T follicular helper cell (primary cell): ENCODE measurements around the gene FDXR.

Source experiments
- DNase-seq: peaks from one replicate; pipeline ENCODE4 v3.0.0-alpha.2; 2020; ENCODE audit warnings: low read depth

Gene FDXR

DNA sequence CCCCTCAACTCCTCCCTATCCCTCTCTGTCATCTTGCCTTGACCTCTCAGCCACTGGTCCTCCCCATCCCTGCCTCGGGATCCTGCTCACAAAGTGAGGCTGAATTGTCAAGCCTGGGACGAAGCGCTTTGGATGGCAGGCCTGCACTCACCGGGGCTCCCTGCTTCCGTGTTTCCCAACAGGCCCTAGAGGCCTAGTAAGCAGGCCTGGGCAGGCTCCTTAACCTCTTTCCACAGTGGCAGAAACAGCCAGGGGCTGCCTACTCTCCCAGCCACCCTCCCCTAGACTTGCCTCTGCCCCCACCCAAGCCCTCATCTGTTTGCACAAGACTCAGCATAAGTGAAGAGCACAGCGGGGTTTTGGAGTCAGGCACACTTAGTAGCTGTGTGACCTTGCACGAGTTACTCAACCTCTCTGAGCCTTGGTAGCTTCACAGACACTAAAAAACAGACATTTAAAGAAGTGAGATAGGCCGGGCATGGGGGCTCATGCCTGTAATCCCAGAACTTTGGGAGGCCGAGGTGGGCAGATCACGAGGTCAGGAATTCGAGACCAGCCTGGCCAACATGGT, 25.7 kb upstream of the FDXR start:
- no peak for DNase-seq

DNA sequence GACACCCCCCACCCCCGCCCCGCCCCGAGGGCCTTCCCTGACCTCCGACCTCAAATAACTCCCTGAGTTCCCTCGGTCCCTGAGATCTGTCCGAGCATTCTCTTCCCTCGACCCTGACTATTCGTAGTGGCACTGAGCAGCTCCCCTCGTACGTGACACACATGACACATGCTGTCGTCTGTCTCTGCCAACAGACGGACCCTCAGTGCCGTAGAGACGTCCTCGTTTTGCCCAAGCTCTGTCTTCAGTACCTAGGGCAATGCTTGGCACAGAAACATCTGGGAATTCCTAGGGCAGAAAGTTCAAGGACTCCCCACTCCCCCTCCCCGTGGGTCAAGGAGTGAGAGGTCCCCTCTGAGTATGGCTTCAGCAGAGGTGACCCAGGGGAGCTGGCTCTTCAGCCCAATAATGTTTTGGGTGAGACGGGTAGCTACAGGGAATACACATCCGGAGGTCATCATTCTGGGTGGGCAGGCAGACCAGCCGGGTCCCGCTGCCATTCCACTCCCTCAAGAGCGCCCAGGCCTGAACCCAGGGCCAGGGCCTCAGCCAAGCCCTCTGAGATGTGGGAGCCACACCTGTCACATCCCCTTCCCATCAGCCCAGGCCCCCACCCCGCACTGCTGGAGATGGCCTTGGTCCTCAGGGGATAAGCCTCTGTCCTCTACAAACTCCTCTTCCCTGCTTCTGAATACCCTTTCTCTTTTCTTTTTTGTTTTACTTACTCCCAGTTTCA, 21.3 kb upstream of the FDXR start:
- no peak for DNase-seq

DNA sequence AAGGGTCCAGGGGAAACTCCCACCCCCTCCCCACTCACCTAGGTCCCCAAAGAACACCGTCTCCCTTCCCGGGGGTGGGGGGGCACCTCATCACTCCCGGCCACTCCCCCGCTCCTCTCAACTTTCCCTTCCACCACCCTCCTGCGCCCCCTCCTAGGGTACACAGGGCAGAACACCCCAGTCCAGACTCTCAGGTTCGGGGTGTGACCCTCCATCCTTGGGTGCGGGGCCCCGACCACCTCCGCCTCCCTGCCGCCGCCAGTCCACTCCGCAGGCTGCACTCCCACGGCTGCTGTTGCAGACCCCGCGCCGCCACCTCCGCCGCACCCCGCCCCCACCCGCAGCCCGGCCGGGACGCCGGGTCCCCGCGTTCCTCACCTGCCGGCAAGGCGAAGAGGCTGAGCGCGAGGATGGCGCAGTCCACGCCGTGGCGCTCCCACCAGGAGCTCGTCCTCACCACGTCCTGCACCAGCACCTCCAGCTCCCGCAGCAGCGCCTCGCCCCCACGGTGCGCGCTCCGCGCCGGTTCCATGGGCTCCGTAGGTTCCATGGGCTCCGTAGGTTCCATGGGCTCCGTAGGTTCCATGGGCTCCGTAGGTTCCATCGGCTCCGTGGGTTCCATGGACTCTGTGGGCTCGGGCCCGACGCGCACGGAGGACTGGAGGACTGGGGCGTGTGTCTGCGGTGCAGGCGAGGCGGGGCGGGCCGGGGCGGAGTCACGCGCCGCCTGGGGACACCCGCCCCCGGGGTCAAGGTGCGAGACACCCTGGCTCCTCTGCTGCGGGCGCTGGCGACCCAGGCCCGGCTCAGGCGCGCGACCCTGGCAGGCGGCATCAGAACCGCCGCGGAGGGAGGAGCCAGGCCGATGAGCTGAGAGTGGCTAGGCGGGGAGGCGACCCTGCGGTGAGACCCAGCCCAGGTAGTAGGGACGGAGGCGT, 20.4 kb upstream of the FDXR start, which contains the start of gene FADS6:
Gene FADS6 (minus strand): TSS at position 660 of the 938 bp plus-strand sequence. CDS start 38 bp downstream, at position 622.
- no peak for DNase-seq

DNA sequence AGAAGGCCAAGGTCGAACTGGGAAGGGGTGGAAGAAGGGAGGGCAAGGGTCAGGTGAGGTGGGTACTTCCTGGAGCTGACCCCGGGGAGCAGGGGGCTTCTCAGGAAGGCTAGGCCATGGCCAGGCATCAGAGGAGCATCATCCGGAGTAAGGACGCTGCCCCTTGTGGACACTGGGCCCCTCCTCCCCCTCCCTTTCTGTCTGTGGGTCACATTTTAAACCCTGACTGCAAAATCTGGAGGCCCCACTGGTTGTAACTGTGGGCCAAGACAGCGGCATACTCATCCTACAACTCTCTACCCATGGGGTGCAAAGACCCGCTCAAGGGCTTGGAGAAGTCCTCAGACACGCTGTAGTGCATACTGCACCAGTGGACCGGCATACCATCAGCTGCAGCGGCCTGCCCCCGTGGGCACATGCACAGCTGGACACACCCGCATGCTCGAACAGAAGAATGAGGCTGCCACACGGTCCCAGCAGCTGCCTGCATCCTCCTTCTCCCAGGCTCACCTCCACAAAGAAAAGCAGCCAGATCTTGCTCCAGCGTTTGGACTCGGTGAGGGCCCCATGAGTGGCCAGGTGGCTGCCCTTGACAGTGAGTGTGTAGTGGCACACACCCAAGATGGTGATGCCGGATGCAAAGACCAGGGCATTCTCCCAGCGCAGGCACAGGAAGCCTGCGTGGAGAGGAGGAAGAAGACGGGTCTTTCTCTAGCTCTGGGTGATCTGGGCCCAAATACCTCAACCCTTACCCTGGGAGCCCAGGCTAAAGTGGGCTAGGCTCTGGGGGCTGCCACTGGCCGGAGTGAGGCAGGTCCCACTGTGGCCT, 19.4 kb upstream of the FDXR start:
- no peak for DNase-seq

DNA sequence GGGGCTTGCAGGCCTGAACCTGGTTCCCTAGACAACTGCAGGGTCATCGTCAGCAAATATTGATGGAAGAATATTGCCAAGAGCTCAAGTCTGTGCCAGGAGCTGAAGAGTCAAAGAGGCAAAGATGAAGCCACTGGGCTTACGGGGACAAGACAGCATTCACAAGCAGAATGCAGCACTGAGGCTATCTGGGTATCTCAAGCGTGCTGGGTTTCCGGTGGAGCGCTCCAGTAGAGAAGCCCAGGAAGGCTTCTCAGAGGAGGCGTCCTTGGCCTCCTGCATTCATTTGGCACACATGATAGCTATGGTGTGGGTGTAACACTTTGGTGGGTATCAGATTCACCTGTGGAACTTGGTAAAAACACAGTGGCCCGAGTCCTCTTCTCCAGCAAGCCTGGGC, 17.8 kb upstream of the FDXR start:
- no peak for DNase-seq

DNA sequence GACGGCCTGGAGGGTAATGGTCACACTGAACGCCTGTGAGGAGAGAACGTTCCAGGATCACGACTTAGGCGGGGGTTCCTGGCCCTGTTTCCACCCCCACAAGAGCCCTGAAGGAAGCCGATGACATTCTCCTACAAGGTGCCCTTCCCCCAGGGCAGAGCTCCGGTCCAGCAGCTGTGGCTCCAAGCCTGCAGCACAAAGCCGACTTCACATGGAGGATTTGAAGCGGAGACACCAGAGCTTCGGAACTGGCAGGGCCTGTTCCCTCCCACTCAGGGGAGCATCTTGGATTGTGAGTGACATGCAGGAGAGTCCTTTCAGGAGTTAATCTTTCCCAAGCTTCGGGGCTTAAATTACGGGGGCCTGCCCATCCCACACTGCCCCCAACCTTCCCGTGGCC, 15.7 kb upstream of the FDXR start:
- DNase-seq: no peak

DNA sequence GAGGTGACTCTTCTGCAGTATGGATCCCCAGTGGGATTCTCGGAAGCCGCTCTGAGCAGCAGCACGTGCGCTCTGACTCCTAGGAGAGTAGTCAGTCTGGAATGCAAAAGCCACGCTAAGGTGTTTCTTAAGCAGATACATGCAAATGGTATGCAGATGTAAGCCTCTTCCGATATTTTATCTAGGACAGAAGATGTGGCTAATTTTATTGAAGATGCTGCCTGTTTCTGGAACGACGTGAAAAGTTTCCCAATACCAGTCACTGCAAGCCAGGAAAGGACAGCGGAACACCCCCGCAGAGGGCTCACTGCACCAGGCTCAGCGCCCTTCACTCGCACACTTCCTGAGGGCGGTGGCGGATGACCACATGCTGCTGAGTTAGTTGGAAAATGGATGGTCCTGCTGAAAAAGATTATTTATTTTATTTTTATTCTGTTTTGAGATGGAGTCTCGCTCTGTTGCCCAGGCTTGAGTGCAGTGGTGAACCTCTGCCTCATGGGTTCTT, 10.5 kb upstream of the FDXR start:
- DNase-seq: no peak

DNA sequence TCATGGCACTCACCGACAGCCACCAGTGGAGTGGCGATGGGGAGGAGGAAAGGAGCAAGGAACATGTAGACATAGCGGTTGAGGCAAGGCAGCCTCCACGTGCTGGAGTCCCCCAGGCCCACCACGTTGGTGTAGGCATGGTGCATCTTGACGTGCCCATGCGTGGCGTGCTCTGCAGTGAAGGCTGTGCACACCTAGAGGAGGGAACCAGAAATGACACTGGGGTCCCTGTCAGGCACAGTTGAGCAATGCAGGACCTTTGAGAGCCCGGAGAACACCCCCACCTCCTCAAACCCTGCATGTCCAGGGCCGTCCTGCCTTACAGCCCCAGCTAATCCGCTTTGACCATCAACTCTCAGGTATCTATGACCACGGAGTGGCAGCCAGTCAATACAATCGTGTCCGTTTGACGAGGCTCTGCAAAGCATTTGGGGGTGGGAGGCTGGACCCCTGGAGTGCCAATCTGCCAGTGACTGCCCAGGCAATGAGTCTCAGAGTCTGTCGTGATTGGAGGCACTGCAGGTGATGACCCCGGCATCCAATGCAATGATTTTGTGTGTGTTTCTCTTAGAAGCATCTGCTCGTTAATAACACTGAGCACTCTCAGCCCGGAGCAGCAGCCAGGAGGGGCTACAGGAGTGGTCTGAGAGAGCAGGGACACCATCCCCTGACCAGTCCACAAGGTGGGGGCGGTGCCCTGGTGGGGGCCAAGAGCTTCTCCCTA, 9.9 kb upstream of the FDXR start:
- no peak for DNase-seq

DNA sequence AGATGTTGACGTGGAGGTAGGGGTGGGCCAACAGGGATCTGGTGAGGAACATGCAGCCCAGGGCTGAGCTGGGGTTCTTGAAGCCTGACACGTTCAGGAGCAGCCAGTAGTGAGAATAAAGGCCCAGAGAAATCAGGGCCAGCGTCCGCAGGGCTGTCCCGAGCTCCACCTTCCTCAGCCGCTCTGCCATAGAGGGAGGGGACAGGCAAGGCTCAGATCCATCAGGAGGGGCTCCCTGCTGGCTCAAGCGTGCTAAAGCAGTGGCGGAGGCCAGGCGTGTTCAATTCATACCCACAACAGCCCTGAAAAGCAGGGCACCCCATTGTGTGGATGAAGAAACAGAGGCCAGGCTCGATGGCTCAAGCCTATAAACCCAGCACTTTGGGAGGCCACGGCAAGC, 8.3 kb upstream of the FDXR start:
- no peak for DNase-seq

DNA sequence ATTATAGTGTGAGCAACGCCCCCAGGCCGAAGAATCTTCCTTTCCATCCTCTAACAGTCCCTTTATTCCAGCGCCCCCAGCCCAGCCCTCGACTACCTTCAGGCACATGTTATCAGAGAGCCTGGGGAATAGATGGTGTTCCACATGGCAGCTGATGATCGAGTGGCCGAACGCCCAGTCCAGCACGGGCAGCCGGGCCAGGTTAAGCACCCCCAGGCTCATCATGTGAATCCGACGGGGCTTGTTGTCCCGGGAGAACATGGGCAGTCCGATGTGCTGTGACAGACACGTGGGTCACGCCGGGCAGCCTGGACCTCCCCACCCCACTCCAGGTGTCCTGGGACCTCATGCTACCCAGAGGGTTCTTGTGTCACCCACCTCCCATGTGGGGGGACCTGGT, 6.5 kb upstream of the FDXR start:
- no peak for DNase-seq

DNA sequence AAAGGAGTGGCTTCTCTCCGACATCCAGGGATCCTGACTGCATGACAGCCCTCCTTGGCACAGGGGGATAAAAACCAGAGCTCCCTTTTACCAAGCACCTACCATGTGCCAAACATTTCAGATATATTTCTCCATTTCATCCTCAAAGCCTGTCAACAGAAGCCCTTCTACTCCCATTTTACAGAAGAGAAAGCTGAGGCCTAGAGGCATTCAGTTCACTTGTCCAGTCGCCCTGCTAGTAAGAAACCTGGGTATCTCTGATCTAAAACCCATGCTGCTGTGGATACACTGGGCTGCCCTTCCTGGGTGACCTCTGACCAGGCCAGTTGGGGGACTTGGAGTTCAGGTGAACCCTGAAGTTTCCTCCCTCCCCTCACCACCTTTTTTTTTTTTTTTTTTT, 5.9 kb upstream of the FDXR start:
- no peak for DNase-seq

DNA sequence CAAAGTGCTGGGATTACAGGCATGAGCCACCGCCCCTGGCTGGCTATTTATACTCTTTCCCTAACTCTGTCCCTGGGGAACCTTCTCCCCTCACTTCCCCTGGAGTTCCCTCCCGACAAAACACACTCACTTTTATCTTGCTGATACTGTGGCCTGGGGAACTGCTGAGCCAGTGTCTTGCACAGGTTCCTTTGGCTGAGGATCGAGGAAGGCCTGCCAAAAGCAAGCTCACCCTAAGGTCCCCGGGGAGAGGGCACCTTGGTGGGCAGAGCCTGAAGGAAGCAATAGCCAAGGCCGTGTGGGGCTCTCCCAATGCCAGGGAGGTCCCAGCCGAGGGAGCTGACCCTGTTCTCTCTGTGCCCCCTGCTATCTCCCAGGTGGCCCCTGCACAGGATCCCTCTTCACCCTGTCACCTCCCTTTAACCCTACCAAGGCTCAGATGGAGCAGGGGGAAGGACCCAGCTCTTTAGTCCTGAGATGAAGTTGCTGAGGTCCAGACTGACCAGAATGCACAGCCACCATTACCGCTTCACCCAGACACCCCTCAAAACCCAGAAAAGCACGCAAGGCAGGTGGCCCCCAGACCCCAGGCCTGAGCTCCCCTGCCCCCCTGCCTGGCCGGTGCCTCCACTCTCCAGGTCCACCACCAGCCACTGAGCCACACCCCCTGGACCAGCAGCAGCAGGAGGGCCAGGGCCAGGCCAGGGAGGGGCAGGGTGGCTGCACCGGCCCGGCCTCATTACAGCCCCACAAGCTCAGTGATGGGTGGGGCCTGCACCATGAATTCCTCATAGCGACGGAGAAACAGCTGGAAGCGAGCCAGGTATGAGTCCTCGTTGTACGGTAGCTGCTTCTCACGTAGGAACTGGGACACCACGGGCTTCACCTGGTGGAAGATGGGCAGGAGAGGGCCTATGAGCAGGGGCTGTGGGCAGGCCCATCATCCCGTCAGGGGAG, 5.1 kb upstream of the FDXR start:
- no peak for DNase-seq

DNA sequence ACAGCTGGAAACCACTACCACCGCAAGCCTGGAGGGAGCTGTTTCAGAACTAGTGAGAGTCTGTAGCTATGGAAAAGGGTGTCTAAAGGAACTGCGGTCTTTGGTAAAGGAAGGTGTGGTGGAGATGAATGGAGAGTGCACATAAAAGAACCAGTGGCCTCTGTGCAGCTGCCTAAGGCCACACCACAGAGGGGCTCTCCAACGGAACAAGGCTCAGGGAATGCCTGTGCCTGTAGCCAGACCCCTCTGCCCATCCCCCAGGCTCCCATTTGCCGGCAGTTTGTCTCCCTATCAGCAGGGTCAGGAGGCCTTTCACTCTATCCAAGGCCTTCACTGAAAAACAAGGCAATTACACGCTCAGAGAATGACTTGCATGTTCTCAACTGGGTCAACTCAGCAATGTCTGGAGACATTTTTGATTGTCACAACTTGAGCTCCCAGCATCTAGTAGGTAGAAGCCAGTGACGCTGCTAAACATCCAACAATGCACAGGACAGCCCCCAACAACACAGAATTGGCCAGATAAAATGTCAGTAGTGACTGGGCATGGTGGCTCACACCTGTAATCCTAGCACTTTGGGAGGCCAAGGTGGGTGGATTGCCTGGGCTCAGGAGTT, 3.3 kb upstream of the FDXR start:
- DNase-seq: no peak

DNA sequence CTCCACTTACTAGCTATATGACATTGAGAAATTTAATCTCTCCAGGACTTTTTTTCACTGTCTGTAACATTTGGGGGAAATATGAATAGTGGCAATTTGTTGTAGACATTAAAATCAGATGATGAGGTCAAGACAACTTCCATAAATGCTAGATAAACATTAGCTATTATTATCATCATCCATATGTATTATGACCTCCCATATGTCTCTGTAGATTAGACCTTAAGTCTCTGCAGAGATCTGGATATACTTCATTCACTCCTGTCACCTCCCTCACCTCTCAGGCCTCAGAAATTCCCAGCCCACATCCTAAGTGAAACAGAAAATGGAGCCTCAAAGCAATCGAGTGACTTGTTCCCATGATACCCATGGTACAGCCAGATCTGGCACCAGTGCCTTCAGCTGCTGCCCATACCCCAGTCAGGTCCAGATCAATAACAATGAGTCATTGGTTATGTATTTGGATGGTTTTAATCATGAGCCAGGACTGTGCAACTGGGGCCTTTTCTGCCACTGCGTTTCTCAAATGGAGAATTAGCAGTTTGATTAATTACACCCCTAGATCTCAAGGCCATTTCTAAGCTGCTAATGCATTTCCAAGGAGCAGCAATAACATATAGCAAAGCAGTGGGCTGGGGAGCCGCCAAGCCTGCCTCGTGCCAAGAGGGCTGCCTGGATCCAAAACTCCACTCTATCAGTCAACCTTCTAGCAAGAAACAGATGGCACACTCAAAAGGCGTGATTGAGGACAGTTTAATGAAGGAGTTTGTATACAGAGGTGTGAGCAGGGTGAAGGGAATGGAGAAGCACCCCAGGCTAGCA, 2.6 kb upstream of the FDXR start:
- no peak for DNase-seq

DNA sequence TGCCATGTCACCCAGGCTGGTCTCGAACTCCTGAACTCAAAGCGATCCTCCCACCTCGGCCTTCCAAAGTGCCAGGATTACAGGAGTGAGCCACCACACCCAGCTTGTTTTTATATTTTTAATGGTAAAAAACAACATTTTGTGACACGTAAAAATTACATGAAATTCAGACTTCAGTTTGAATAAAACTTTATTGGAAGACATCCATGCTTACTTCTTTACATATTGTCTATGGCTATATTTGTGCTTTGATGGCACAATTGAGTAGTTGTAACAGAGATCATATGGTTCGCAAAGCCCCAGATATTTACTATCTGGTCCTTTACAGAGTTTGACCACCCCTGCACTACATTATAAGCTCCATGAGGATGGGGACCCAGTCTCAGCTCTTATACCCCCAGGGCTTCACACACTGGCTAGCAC, 1.8 kb upstream of the FDXR start:
- DNase-seq: no peak

DNA sequence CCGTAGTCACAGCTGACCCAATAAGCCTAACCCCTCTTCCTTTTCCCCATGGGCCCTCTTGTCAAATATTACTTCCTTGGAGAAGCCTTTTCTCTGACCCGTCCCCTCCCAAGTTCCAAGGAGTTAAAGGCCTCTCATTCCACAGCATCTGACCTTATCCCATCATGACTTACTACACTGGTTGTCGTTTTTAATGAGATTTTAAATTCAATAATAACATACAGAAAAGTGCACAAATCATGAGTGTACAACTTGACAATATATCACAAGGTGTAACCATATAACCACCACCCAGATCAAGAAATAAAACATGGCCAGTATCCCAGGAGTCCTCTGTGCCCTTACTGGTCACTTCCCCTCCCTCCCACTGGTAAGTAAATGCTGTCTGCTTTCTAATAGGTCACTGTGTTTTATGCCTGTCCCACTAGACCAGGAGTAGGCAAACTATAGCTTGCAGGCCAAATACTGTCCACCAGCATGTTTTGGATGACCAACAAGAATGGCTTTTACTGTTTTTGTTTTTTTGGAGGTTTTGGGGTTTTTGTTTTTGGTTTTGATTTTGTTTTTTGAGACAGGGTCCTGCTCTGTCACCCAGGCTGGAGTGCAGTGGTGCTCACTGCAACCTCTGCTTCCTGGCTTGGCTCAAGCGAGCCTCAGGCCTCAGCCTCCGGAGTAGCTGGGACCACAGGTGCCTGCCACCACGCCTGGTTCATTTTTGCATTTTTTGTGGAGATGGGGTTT, 1.2 kb upstream of the FDXR start:
- no peak for DNase-seq

DNA sequence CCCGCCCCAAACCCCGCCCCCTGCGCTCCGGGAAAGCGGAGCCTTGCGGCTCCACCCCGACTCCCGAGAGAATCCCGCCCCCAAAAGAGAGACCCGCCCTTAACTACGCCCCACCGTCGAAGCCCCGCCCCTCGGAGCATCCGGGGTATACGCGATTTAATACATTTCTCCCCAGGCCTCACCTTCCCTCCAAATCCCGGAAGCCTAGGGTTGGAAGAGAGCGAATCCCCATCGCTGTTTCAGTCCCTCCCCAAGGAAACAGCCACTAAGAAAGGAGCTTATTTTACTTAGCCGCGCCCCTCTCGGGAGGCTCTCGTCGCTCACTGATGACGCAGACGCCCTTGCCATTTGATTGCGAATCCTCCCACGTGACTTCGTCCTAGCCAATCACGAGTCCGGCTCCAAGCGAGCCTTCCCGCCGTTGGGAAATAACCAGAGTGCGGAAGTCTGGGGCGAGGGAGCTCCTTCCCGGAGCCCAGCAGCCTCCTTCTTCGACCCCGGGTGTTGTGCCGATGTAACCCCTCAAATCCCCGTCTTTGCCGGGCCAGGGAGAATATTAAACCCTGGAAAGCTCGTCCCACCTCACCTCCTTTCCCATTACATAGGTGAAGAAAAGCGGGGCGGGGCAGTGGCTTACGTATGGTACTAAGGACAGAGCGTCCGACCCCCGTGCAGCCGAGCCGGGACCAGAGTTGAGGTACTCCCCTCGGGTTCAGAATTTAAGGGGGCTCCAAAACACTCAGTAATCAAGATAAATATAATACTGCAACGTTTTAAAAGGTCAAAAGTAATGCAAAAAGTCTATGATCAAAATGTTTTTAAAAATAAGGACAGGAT, 461 bp upstream of the FDXR start:
- DNase-seq: peak; percentile 99
